Stimulated activated CD4-positive, alpha-beta T cell treated with anti-CD3 and anti-CD28 coated beads, Interleukin-15, amount 100 ng/mL, for 24 hours (primary cell): ENCODE results near the gene PKHD1.

Experiments used
- DNase-seq: peaks from one replicate; pipeline ENCODE4 v3.0.0-alpha.2; 2020

Gene PKHD1

GRCh38 chr6:51675020-51675921 lies 412.1 kb downstream of the PKHD1 start:
- no peak for DNase-seq

GRCh38 chr6:51663525-51663924 lies 423.9 kb downstream of the PKHD1 start:
- no peak for DNase-seq

GRCh38 chr6:51660767-51661166 lies 426.6 kb downstream of the PKHD1 start:
- DNase-seq: no peak

- no peak for DNase-seq
Measured at GRCh38 chr6:51657491-51657890, 429.9 kb downstream of the PKHD1 start.

GRCh38 chr6:51655517-51655916 lies 431.9 kb downstream of the PKHD1 start:
- no peak for DNase-seq

- DNase-seq: no peak
Measured at GRCh38 chr6:51654647-51655046, 432.8 kb downstream of the PKHD1 start.

- no peak for DNase-seq
Measured at GRCh38 chr6:51651132-51651817, 436.1 kb downstream of the PKHD1 start.

- DNase-seq: no peak
Measured at GRCh38 chr6:51648774-51649173, 438.6 kb downstream of the PKHD1 start.

GRCh38 chr6:51648236-51648635 lies 439.2 kb downstream of the PKHD1 start:
- DNase-seq: no peak

- no peak for DNase-seq
Measured at GRCh38 chr6:51644426-51644825, 443.0 kb downstream of the PKHD1 start.

- no peak for DNase-seq
Measured at GRCh38 chr6:51640021-51640420, 447.4 kb downstream of the PKHD1 start.

- no peak for DNase-seq
Measured at GRCh38 chr6:51633424-51633823, 454.0 kb downstream of the PKHD1 start.

- no peak for DNase-seq
Measured at GRCh38 chr6:51630011-51630410, 457.4 kb downstream of the PKHD1 start.

- no peak for DNase-seq
Measured at GRCh38 chr6:51626391-51626790, 461.0 kb downstream of the PKHD1 start.

- no peak for DNase-seq
Measured at GRCh38 chr6:51625566-51625965, 461.8 kb downstream of the PKHD1 start.

GRCh38 chr6:51620971-51621370 lies 466.4 kb downstream of the PKHD1 start:
- no peak for DNase-seq

GRCh38 chr6:51619042-51619799 lies 468.2 kb downstream of the PKHD1 start:
- DNase-seq: no peak

- DNase-seq: no peak
Measured at GRCh38 chr6:51618563-51618962, 468.9 kb downstream of the PKHD1 start.

GRCh38 chr6:51617751-51618150 lies 469.7 kb downstream of the PKHD1 start:
- DNase-seq: no peak

GRCh38 chr6:51616243-51616642 lies 471.2 kb downstream of the PKHD1 start:
- DNase-seq: no peak

GRCh38 chr6:51614725-51615124 lies 472.7 kb downstream of the PKHD1 start:
- DNase-seq: no peak

- DNase-seq: no peak
Measured at GRCh38 chr6:51613558-51613957, 473.9 kb downstream of the PKHD1 start.

- no peak for DNase-seq
Measured at GRCh38 chr6:51608932-51609331, 478.5 kb downstream of the PKHD1 start.

GRCh38 chr6:51608383-51608782 lies 479.0 kb downstream of the PKHD1 start:
- no peak for DNase-seq
